Fibroblast of the aortic adventitia (primary cell): ENCODE measurements around the gene TM7SF3. TPM values are rescaled to one million over a fixed set of nuclear protein-coding genes. Genes with fewer than 3 reads are reported as not detected.
A peak's percentile ranks its signal among the peaks of the same experiment; 100 is the strongest.
"Not testable (repeated sequence)": the region's sequence is repeated elsewhere in the genome, so short reads cannot be mapped to it uniquely, and the experiment has no call there.

Source experiments
- DNase-seq: peaks from one replicate; pipeline ENCODE4 v3.0.0-alpha.2; 2010; ENCODE audit warnings: low read depth
- H3K4me3 ChIP-seq: 2 replicates; pipeline ENCODE4 v1.5.1; 2011; ENCODE audit warnings: low read depth, mild to moderate bottlenecking, control low read depth, low read length, moderate library complexity
- CTCF ChIP-seq: IDR thresholded peaks from 2 replicates; pipeline ENCODE4 v1.5.1; 2011; ENCODE audit warnings: mild to moderate bottlenecking, low read length, control low read depth, inconsistent platforms; ENCODE audit not compliant: insufficient read depth
- total RNA-seq: library from RNA; depleted of rRNA; stranded (reverse); fragments of >200 nt; gene quantifications from 2 replicates; pipeline ENCODE4 v1.2.3, GENCODE V29; 2012; ENCODE audit warnings: low replicate concordance

TM7SF3 gene
- total RNA-seq, 1 donor: 67.7 TPM

- no peak overlapping the region for H3K4me3 ChIP-seq
- TF ChIP-seq CTCF: no peak
- no peak for DNase-seq
Measured at GRCh38 chr12:27052742-27053141, 38.6 kb upstream of the TM7SF3 start.

DNA sequence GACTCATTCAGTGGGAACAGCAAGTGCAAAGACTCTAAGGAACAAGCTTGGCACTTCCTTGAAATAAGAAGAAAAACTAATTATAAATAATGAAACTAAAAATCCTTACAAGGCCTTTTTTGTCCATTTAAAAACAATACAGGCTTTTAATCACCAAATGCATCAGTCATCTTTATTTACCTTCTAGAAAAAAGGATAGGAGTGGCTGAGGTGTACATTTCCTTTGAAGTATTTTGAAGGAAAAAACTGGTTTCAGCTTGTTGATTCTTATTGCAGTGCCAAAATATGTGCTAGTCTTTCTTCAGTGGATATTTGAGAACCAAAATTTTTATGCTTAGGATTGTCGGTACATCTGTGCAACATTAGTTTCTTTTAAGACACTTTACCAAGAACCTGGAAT, 38.0 kb upstream of the TM7SF3 start:
- H3K4me3 ChIP-seq: no peak overlapping the region
- no peak for TF ChIP-seq CTCF
- no peak for DNase-seq

- no peak overlapping the region for H3K4me3 ChIP-seq
- peak; percentile 77 for DNase-seq
- no peak for TF ChIP-seq CTCF
Measured at GRCh38 chr12:27048822-27049752, 34.9 kb upstream of the TM7SF3 start.

DNA sequence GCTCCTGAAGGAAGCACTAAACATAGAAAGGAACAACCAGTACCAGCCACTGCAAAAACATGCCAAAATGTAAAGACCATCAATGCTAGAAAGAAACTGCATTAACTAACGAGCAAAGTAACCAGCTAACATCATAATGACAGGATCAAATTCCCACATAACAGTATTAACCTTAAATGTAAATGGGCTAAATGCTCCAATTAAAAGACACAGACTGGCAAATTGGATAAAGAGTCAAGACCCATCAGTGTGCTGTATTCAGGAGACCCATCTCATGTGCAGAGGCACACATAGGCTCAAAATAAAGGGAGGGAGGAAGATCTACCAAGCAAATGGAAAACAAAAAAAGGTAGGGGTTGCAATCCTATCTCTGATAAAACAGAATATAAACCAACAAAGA, 27.8 kb upstream of the TM7SF3 start:
- not testable (repeated sequence) for H3K4me3 ChIP-seq, DNase-seq

DNA sequence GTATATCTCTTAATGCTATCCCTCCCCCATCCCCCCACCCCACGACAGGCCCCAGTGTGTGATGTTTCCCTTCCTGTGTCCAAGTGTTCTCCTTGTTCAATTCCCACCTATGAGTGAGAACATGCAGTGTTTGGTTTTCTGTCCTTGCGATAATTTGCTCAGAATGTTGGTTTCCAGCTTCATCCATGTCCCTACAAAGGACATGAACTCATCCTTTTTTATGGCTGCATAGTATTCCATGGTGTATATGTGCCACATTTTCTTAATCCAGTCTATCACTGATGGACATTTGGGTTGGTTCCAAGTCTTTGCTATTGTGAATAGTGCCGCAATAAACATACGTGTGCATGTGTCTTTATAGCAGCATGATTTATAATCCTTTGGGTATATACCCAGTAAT, 26.5 kb upstream of the TM7SF3 start:
- not testable (repeated sequence) for DNase-seq, H3K4me3 ChIP-seq

DNA sequence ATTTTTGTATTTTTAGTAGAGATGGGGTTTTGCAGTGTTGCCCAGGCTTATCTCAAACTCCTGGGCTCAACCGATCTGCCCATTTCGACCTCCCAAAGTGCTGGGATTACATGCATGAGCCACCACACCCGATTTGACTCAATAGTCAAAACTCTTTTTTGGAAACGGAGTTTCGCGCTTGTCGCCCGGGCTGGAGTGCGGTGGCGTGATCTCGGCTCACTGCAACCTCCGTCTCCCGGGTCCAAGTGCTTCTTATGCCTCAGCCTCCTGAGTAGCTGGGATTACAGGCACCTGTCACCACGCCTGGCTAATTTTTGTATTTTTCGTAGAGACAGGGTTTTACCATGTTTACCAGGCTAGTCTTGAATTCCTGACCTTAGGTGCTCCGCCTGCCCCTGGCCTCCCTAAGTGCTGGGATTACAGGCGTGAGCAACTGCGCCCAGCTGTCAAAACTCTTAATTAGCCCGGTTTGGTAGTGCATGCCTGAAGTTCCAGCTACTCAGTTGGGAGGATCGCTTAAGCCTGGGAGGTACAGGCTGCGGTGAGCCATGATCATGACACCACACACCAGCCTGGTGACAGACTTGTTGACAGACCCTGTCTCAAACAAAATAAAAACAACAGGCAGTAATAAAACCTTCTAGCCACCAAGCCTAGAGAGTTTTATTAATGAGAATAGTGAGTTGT, 20.6 kb upstream of the TM7SF3 start:
- DNase-seq: no peak
- H3K4me3 ChIP-seq: no peak overlapping the region
- no peak for TF ChIP-seq CTCF

DNA sequence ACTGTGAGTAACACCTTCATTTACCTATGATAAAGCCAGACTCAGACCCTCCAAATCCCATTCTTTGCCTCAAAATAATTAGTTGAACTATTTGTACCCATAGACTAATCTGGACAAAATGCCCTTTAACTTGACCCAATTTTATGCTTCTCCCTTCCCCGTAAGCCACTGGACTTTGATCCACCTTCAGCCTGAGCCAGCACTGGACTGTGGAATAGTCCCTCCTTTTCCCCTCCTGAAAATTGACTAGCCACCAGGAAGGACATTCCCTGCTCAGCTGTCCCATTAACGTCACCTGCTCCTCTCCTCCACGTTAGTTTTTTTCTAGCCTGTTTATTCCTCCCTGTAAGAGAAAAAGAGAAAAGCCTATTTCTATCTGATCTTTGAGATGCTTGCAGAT, 18.5 kb upstream of the TM7SF3 start:
- DNase-seq: no peak
- no peak overlapping the region for H3K4me3 ChIP-seq
- TF ChIP-seq CTCF: no peak
